Prostate gland (tissue), 2 donors: ENCODE measurements around the gene MMAA.
"Not testable (repeated sequence)": the region's sequence is repeated elsewhere in the genome, so short reads cannot be mapped to it uniquely, and the experiment has no call there.

Experiments
- POLR2AphosphoS5 ChIP-seq: sonication (generic); formaldehyde crosslinking; IDR thresholded peaks from one replicate; pipeline ENCODE4 v1.6.1; 2017; ENCODE audit warnings: antibody characterized with exemption
- TF ChIP-seq, protein P1 (sequence below), 4 experiments: fragments of 200-600 bp in 2 of 4; fragments of 450-650 bp in 2 of 4; sonication (generic) in 2 of 4; IDR thresholded peaks; 1 replicate in 3 of 4; 2 replicates in 1 of 4; pipeline ENCODE4 v1.5.1; 2016 to 2019; ENCODE audit warnings: antibody characterized with exemption in 4 of 4, mild to moderate bottlenecking in 2 of 4, moderate library complexity in 2 of 4

DNA sequence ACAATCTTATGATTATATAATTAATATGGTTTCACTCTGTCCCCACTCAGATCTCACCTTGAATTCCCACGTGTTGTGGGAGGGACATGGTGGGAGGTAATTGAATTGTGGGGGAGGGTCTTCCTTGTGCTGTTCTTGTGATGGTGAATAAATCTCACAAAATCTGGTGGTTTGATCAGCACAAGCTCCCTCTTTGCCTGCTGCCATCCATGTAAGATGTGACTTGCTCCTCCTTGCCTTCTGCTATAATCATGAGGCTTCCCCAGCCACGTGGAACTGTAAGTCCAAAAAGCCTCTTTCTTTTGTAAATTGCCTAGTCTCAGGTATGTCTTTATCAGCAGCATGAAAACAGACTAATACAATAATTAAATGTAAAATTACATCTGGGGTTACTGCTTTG lies 29.8 kb upstream of the MMAA start:
- TF ChIP-seq POLR2AphosphoS5: not testable (repeated sequence)
- TF ChIP-seq, protein P1, sequence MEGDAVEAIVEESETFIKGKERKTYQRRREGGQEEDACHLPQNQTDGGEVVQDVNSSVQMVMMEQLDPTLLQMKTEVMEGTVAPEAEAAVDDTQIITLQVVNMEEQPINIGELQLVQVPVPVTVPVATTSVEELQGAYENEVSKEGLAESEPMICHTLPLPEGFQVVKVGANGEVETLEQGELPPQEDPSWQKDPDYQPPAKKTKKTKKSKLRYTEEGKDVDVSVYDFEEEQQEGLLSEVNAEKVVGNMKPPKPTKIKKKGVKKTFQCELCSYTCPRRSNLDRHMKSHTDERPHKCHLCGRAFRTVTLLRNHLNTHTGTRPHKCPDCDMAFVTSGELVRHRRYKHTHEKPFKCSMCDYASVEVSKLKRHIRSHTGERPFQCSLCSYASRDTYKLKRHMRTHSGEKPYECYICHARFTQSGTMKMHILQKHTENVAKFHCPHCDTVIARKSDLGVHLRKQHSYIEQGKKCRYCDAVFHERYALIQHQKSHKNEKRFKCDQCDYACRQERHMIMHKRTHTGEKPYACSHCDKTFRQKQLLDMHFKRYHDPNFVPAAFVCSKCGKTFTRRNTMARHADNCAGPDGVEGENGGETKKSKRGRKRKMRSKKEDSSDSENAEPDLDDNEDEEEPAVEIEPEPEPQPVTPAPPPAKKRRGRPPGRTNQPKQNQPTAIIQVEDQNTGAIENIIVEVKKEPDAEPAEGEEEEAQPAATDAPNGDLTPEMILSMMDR (IDR thresholded peaks at IDR 0.05): not testable (repeated sequence)
